Middle frontal gyrus (tissue), 1 donor: ENCODE data around the gene AARS2.

Experiments used
- DNase-seq: peaks from one replicate; pipeline ENCODE4 v3.0.0-alpha.2; 2015; ENCODE audit warnings: low spot score; ENCODE audit errors: extremely low spot score

Gene AARS2

GRCh38 chr6:44263354-44264100 is 49.6 kb downstream of the AARS2 start:
- DNase-seq = no peak

DNA sequence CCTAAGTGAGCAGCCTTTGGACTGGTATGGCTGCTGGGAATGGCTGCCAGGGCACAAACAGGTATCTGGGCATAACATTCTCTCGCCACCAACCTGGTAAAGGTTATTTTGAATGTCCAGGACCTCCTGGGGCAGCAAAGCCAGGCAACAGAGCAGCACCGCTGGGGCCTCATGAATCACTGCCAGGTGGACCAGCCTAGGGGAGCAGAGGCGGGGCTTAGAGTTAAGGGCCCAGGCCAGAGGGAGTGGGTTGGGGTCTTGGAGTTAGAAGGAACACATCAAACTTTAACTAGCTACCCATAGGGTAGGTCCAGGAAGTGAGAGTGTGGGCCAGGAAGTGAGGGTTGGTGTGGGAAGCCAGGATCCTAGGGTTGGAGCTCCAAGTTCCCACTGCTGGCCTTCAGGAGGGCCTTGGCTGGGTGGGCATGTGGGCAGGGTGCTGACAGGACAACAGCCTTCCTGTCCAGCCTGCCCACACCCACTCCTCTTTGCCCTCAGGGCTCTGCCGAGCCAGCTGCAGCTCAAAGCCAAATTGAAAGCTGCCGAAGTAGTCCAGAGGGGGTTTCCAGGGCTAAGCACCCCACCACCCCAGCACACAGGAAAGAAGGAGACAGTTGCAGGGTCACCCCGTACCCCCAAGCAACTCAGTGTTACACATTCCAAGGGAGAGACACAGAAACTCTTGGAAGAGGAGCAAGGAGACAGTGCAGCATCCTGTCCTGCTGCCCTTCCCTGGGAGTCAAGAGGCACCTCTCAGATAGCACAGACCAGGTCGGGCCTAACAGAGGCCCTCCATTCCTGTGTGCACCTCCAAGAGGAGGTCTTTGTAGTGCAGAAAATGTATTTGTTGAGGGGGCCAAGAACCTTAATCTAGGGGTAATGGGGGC is 50.4 kb downstream of the AARS2 start:
- DNase-seq = no peak

DNA sequence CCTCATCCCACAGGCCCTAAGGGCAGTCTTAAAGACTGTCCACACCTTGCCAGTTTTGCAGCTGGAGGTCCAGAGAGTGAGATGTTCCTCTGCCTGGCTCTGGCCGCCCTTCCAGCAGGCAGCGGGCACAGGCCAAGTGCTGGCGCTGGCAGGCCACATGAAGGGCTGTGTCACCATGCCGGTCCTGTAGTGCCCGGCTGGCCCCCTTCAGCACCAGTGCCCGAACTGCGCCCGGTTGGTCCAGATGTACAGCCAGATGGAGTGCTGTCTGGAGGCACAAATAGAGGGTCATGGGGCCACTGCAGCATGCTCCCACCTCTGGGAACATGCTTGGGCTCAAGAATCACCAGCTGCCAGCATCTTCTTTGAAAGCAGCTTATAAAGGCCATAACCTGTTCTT is 51.6 kb downstream of the AARS2 start:
- DNase-seq = no peak

DNA sequence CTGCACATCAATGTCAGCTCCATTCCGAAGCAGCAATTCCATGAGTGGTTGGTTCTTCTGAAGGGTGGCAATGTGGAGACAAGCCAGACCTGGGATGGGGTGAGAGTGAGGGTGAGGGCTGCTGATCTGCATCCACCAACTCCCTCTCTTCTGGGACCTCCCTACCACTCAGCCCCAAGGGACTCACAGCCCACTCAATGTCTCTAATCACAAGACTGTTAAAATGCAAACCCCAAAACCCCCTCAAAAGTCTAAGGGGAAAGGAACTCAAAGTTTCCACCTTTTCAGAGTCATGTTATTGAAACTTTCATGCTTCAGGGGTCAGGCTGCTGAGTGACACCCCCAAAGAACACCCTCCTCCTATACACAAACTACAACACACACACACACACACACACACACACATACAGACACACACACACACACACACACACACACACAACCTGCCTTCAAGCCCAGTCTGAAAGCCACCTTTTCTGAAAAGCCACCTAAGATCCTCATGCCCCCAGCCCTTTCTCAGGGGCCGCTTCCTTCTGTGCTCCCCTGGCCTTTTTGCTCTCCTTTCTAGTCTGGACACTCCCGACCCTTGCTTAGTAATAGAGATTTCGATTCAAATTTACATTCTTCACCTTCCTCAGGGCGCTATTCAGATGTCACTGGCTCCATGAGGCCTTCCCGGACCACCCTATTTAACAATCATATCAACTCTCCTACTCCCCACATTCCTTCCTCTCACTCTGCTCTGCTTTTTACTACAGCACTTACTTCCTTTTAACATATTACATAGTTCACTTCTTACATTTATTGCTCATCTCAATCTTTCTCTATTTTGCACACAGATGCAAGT is 52.5 kb downstream of the AARS2 start:
- no peak for DNase-seq

DNA sequence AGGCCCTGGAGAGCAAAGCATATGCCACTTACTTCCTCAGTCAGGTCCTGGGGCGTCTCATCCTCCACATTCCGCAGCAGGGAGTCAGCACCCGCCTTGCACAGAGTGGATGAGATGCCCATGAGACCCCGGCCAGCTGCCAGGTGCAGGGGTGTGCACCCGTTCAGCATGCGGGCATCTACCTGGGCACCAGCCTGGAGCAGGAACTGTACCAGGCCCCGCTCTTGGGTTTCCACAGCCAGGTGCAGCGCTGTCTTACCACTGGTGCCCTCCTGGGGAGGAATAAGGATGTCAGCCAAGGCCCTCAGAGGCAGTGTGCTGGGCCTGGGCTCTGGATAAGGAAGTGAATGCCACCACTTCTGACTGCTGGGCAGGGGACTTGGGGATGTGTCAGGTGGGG is 53.1 kb downstream of the AARS2 start:
- DNase-seq = no peak

DNA sequence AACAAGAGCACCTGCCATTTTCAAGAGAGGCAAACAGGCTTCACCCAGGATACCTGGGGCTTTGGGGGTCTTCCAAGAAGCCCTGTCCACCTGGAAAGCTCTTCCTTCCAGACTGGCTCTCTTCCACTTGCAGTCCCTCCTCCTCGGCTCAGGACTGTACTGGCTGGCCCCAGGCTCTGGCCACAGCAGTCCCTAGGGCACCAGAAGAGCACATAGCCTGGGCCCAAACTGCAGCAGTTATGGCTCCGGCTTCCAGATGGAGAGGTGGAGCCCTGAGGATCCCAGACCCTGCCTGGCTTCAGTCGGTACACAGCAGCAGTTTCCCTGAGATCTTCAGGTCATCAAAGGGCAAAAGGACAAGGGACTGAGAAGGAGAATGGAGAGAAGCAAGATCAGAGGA is 54.2 kb downstream of the AARS2 start:
- DNase-seq = no peak

DNA sequence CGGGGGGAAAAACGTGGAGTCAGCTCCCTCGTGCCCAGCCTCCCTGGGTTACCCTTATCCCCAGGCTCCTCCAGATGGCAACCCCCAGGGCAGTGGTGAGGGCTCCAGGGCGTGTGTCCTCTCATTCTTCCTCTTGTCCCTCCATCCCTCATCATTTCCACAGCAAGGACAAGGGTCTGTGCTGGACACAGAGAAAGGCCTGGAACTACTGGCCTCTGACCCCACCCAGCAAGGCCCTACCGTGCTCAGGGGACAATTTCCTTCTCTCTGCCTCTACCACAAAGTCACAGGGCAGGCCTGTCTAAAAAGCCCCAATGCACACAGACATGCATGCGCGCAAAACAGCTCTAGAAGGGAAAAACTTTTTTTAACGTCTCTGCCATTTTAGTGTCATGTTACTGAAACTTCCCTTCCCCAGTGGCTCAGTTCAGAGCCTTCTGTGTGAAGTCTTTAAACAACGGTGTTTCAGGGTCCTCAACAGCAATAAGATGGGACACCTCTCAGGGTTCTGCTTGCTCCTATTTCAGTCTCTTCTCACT is 54.8 kb downstream of the AARS2 start:
- no peak for DNase-seq

DNA sequence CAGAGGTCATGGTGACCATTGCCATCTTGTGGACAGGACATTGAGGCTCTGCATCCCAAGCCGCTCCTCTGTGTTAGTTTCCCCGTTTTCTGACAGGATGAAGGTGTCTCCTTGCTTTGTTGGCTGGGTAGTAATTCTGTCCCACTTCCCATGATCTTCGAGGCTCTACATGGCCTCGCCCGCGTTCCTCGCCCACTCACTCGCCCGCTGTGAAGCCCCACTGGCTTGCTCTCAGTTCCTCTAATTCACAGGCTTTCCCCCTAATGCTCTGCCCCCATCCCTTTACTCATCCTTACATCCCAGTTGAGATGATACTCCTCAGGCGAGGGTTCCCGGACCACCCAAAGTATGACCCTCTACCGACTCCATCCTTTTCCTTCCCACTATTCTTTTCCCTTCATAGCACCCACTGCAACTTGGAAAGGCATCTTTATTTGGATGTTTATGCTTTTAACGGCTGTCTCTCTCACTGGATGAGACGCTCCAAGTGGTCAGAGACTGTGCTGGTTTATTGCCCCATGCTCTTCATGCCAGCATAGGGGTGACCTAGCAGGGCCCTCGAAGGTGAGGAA is 55.3 kb downstream of the AARS2 start:
- DNase-seq = no peak

GRCh38 chr6:44257025-44257752 is 56.0 kb downstream of the AARS2 start, which contains the start of gene SLC35B2:
TSS of gene SLC35B2 (minus strand) at chr6:44257528. CDS start at chr6:44257410, 118 bp downstream.
- peak; percentile 65 for DNase-seq

- DNase-seq = no peak
Measured at GRCh38 chr6:44256775-44257024, 56.4 kb downstream of the AARS2 start.

- DNase-seq = no peak
Measured at GRCh38 chr6:44255871-44256774, 57.0 kb downstream of the AARS2 start.

GRCh38 chr6:44255105-44255808 is 57.9 kb downstream of the AARS2 start:
- no peak for DNase-seq

DNA sequence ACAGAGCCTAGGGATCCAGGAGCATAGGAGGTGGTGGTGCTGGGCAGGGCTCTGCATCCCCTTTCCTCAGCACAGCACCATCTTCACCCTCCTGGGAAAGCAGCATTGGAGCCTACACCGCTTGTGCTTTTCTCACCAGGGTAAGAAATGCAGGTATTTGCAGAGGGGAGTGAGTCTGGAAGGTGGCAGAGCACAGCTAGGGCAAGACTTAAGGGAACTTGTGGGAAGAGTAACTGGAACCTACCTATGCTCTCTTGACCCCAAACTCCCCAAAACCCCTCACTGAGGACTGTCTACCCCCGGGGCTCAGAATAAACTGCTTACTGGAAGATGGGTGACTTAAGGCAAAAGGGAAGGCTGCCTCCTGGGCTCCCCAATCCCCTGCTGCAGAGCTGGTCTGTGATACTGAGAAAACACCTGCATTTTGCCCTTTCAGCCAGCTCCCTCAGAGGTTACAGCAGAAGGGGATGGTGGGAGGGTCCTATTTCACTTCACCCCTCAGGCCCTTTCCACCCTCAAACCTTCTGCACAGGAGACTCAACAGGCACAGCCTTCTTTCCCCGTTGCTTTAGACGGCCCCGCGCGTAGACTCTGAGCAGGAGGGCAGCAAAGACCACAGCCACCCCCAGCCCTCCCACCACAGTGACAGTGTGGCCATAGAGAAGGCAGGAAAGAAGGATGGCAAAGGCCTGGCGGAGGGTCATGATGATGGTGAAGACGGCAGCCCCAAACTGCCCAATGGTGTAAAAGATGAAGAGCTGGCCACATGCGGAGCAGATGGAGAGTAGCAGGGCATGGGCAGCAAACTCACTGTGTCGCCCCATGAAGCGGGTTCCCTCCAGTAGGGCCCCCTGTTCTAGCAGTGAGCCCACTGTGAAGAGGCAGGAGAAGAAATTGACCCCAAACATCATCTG is 58.7 kb downstream of the AARS2 start:
- DNase-seq = no peak

DNA sequence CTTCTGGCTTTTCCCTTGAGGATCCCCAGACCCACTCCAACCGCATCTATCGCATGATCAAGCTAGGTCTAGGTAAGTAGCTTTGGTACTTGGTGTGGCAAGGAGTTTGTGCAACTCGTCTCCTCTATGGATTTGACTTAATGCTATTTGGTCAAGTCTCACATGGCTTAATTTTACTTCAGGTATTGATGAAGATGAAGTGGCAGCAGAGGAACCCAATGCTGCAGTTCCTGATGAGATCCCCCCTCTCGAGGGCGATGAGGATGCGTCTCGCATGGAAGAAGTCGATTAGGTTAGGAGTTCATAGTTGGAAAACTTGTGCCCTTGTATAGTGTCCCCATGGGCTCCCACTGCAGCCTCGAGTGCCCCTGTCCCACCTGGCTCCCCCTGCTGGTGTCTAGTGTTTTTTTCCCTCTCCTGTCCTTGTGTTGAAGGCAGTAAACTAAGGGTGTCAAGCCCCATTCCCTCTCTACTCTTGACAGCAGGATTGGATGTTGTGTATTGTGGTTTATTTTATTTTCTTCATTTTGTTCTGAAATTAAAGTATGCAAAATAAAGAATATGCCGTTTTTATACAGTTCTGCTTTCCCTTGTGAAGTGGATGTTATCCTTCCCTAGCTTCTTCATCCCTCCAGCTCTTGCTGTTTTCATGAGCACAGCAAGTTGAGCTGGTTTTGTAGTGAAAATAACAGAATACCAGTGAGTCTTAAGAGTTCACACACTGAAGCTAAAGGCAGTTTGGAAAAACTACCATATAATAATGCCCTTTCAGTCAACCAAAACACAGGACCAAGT is 59.6 kb downstream of the AARS2 start:
- no peak for DNase-seq

- DNase-seq = no peak
Measured at GRCh38 chr6:44251576-44252524, 61.3 kb downstream of the AARS2 start.

GRCh38 chr6:44250718-44251123 is 62.4 kb downstream of the AARS2 start:
- DNase-seq = no peak
